Endothelial cell of umbilical vein (primary cell): ENCODE results near the gene FAM98A. TPM values are rescaled to one million over a fixed set of nuclear protein-coding genes. Genes with fewer than 3 reads are reported as not detected.

Source experiments
- BruUV-seq: library from RNA; stranded (reverse); fragments of 400-500 nt; replicated peaks from 2 replicates; lab custom pipeline; 2021; lab: Mats Ljungman, UMichigan
- CTCF ChIA-PET: fragments of 300-600, 350-600 bp; sonication (Branson Sonifier 250); formaldehyde crosslinking; loops from one replicate; lab custom pipeline; 2021; ENCODE audit warnings: antibody characterized with exemption, inconsistent platforms; lab: Charles Lee
- POLR2A ChIA-PET: fragments of 300-600, 350-600 bp; sonication (Branson Sonifier 250); formaldehyde crosslinking; loops from one replicate; lab custom pipeline; 2021; ENCODE audit warnings: antibody characterized with exemption, inconsistent platforms; lab: Charles Lee
- DNase-seq: peaks from one replicate; pipeline ENCODE4 v3.0.0-alpha.2; 2011; ENCODE audit warnings: low read depth, low spot score
- FAIRE-seq: peaks from 2 replicates; lab custom pipeline; 2011; peaks lifted over from hg19 to GRCh38; lab: Jason Lieb, UNC
- H2AFZ ChIP-seq: 2 replicates; pipeline ENCODE4 v1.6.0; 2012; ENCODE audit warnings: low read depth, low read length, control low read depth, inconsistent platforms
- H3K27ac ChIP-seq: 2 replicates; pipeline ENCODE4 v1.5.1; 2011; ENCODE audit warnings: low read depth, mild to moderate bottlenecking, control low read depth, low read length, moderate library complexity; ENCODE audit not compliant: insufficient read depth
- H3K27me3 ChIP-seq, 2 experiments: 2 replicates each; pipeline versions ENCODE4 v1.6.0 to v1.6.1; 2011; ENCODE audit warnings: low read length in 2 of 2, mixed read lengths in 1 of 2; ENCODE audit not compliant: control insufficient read depth in 2 of 2, insufficient read depth in 2 of 2
- H3K36me3 ChIP-seq, 2 experiments: 2 replicates in 1 of 2; 3 replicates in 1 of 2; pipeline ENCODE4 v1.5.1; 2011; ENCODE audit warnings: low read length in 2 of 2, mild to moderate bottlenecking in 1 of 2, moderate library complexity in 1 of 2; ENCODE audit not compliant: control insufficient read depth in 2 of 2, insufficient read depth in 2 of 2; ENCODE audit errors: extremely low read depth in 1 of 2
- H3K4me1 ChIP-seq: 3 replicates; pipeline ENCODE4 v1.5.1; 2011; ENCODE audit warnings: mild to moderate bottlenecking, low read length; ENCODE audit not compliant: control insufficient read depth, insufficient read depth; ENCODE audit errors: extremely low read depth
- H3K4me2 ChIP-seq: 2 replicates; pipeline ENCODE4 v1.6.1; 2011; ENCODE audit warnings: low read length, control low read depth, mixed read lengths; ENCODE audit not compliant: insufficient read depth
- H3K4me3 ChIP-seq, 3 experiments: fragments of 200-600 bp in 1 of 3; sonication (generic), shearing (Covaris generic) in 1 of 3; replicated peaks in 1 of 3; 2 replicates each; pipeline ENCODE4 v1.5.1; 2011 to 2016; ENCODE audit warnings: control low read depth in 3 of 3, low read length in 3 of 3, mild to moderate bottlenecking in 2 of 3, inconsistent platforms in 1 of 3, low read depth in 1 of 3, moderate library complexity in 1 of 3; ENCODE audit not compliant: insufficient read depth in 1 of 3
- H3K79me2 ChIP-seq: 2 replicates; pipeline ENCODE4 v1.6.0; 2012; ENCODE audit warnings: low read length, inconsistent platforms; ENCODE audit not compliant: control insufficient read depth, insufficient read depth
- H3K9ac ChIP-seq: replicated peaks from 2 replicates; pipeline ENCODE3; 2011; ENCODE audit warnings: low read length, control low read depth; ENCODE audit not compliant: insufficient read depth; ENCODE audit errors: extremely low read depth
- H3K9me1 ChIP-seq: replicated peaks from 3 replicates; pipeline ENCODE4 v1.6.0; 2011; ENCODE audit warnings: mild to moderate bottlenecking, low read length; ENCODE audit not compliant: control insufficient read depth, insufficient read depth; ENCODE audit errors: extremely low read depth
- H3K9me3 ChIP-seq: replicated peaks from 2 replicates; pipeline ENCODE4 v1.5.1; 2012; ENCODE audit warnings: low read length, inconsistent platforms; ENCODE audit not compliant: control insufficient read depth, insufficient read depth
- H4K20me1 ChIP-seq: replicated peaks from 2 replicates; pipeline ENCODE3; 2011; ENCODE audit warnings: mild to moderate bottlenecking, low read length; ENCODE audit not compliant: control insufficient read depth, insufficient read depth; ENCODE audit errors: extremely low read depth
- CTCF ChIP-seq, 2 donors: IDR thresholded peaks; 1 replicate in 1 of 2; 2 replicates in 1 of 2; pipeline ENCODE4 v1.5.1; 2011; ENCODE audit warnings: low read length in 2 of 2, mild to moderate bottlenecking in 2 of 2, moderate library complexity in 2 of 2, control low read depth in 1 of 2, inconsistent platforms in 1 of 2, low read depth in 1 of 2; ENCODE audit not compliant: insufficient read depth in 1 of 2; ENCODE audit errors: extremely low read depth in 1 of 2
- EZH2 ChIP-seq: IDR thresholded peaks from 2 replicates; pipeline ENCODE4 v1.6.1; 2012; ENCODE audit warnings: borderline replicate concordance, low read depth, mild to moderate bottlenecking, moderate library complexity, low read length, inconsistent platforms; ENCODE audit not compliant: severe bottlenecking
- FOS ChIP-seq: IDR thresholded peaks from 2 replicates; pipeline ENCODE4 v1.6.1; 2011; ENCODE audit warnings: mild to moderate bottlenecking, low read length, moderate library complexity, borderline replicate concordance; ENCODE audit not compliant: insufficient read depth
- GATA2 ChIP-seq: IDR thresholded peaks from 2 replicates; pipeline ENCODE4 v1.7.0; 2011; ENCODE audit warnings: low read depth, mild to moderate bottlenecking, moderate library complexity, mixed read lengths, low read length; ENCODE audit not compliant: insufficient read length, insufficient read depth
- JUN ChIP-seq: IDR thresholded peaks from 2 replicates; pipeline ENCODE4 v1.6.1; 2011; ENCODE audit warnings: borderline replicate concordance, low read depth; ENCODE audit not compliant: insufficient read length, insufficient read depth
- MYC ChIP-seq: IDR thresholded peaks from one replicate; pipeline ENCODE4 v1.6.1; 2011; ENCODE audit warnings: mild to moderate bottlenecking, low read depth, low read length
- POLR2A ChIP-seq: IDR thresholded peaks from 2 replicates; pipeline ENCODE4 v1.6.1; 2012; ENCODE audit warnings: low read depth, mild to moderate bottlenecking, control low read depth, low read length
- POLR2AphosphoS5 ChIP-seq: IDR thresholded peaks from 2 replicates; pipeline ENCODE4 v1.6.1; 2012; ENCODE audit warnings: low read depth, mild to moderate bottlenecking, control low read depth, low read length, moderate library complexity; ENCODE audit not compliant: insufficient read depth
- dilution Hi-C: fragments of 300-500 bp; cut with MboI; formaldehyde crosslinking; loops from one replicate; pipeline ENCODE4 v1.15.0; 2019; ENCODE audit warnings: low sequenced_read_pairs; ENCODE audit not compliant: extremely low pct_ligation_motif_present
- intact Hi-C: fragments of 100-400 bp; cut with micrococcal nuclease; formaldehyde crosslinking; loops from one replicate; pipeline ENCODE4 v1.10.0; 2022
- polyA plus RNA-seq, 4 experiments: library from polyadenylated mRNA; depleted of rRNA in 3 of 4; stranded (reverse) in 3 of 4; unstranded in 1 of 4; fragments of >200 nt; gene quantifications; 2 replicates each; pipeline versions ENCODE4 v1.2.1 to v1.2.3, GENCODE V29; 2011 to 2012; ENCODE audit warnings: missing spikeins in 1 of 4
- total RNA-seq: library from RNA; stranded (reverse); gene quantifications from 2 replicates; pipeline ENCODE4 v1.2.3, GENCODE V29; 2021
- TF ChIP-seq, protein P1 (sequence below): IDR thresholded peaks from 2 replicates; pipeline ENCODE4 v1.6.1; 2011; ENCODE audit not compliant: insufficient read depth, insufficient read length

The FAM98A gene
- total and polyA plus RNA-seq, 2 donors (not counting 3 experiments of a cell fraction or from before 2014, with no cell fraction given), result 52.8 to 97.1 TPM

- no peaks in the 10 kb centered on the region for H3K36me3 ChIP-seq
- no peak overlapping the region for H3K9ac ChIP-seq
- H3K4me3 ChIP-seq, result no peak overlapping the region
- no TSS peak for BruUV-seq
- H4K20me1 ChIP-seq, result no peaks in the 10 kb centered on the region
- DNase-seq (no peak), FAIRE-seq (no peak)
- H3K9me3 ChIP-seq, result no peaks in the 10 kb centered on the region
- ChIA-PET CTCF (no interaction called here), POLR2A (no interaction called here)
- H3K27me3 ChIP-seq, result no peaks in the 10 kb centered on the region
- H2AFZ ChIP-seq, result no peak overlapping the region
- no peak overlapping the region for H3K27ac ChIP-seq
- H3K9me1 ChIP-seq, result no peaks in the 10 kb centered on the region
- no peaks in the 10 kb centered on the region for H3K4me1 ChIP-seq
- dilution Hi-C loops (no loop called here), intact Hi-C loops (no loop called here)
- H3K79me2 ChIP-seq, result no peaks in the 10 kb centered on the region
- H3K4me2 ChIP-seq, result no peak overlapping the region
- no peak for TF ChIP-seq POLR2A
- no peak for TF ChIP-seq JUN
- TF ChIP-seq, protein P1, sequence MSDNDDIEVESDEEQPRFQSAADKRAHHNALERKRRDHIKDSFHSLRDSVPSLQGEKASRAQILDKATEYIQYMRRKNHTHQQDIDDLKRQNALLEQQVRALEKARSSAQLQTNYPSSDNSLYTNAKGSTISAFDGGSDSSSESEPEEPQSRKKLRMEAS, result no peak
- TF ChIP-seq POLR2AphosphoS5, result no peak
- no peak for TF ChIP-seq GATA2
- no peak for TF ChIP-seq EZH2
- TF ChIP-seq FOS, result no peak
- TF ChIP-seq CTCF (IDR thresholded peaks at IDR 0.05; ENCODE audit: extremely low read depth in 1 of 2, insufficient read depth in 1 of 2, low read depth in 1 of 2, low read length in 2 of 2), result no peak
- TF ChIP-seq MYC, result no peak
These were observed 36.9 kb upstream of the FAM98A start for GRCh38 chr2:33636001-33636400.
